GM23338 (cell line): ENCODE measurements around the gene BLTP3B.

Experiments
- CREB1 ChIP-seq: fragments of 250-450 bp; sonication (Bioruptor Pico); IDR thresholded peaks from 2 replicates; pipeline ENCODE4 v1.5.0; 2020; ENCODE audit warnings: low read depth, mild to moderate bottlenecking, moderate library complexity
- TF ChIP-seq, protein P1 (sequence below), 2 experiments: fragments of 200-600 bp in 1 of 2; sonication (generic) in 1 of 2; conservative IDR thresholded peaks; 2 replicates each; pipeline versions ENCODE4 v1.5.1 to v1.6.1; 2016 to 2017; ENCODE audit warnings: antibody characterized with exemption in 2 of 2, low read depth in 2 of 2, mild to moderate bottlenecking in 2 of 2, moderate library complexity in 1 of 2

DNA sequence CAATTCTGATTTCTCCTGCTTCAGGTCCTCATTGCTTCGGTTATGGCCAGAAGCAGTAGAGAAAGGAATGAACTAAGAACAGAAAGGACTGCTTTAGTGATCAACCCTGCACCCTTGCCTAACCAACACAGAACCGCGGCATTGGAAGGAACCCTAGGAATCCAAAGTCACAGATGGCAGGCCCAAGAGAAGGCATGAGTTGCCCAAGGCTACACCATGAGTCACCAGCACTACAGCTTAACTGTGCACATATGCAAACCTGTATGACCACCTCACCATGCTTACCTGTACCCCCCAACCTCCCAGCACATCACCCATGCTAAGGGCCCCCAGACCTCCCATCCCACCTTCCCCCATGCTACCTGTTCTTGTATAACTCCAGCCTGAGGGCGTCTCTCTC is 25.9 kb upstream of the BLTP3B start:
- no peak for TF ChIP-seq CREB1 (CRISPR knock-in tag)
- TF ChIP-seq, protein P1, sequence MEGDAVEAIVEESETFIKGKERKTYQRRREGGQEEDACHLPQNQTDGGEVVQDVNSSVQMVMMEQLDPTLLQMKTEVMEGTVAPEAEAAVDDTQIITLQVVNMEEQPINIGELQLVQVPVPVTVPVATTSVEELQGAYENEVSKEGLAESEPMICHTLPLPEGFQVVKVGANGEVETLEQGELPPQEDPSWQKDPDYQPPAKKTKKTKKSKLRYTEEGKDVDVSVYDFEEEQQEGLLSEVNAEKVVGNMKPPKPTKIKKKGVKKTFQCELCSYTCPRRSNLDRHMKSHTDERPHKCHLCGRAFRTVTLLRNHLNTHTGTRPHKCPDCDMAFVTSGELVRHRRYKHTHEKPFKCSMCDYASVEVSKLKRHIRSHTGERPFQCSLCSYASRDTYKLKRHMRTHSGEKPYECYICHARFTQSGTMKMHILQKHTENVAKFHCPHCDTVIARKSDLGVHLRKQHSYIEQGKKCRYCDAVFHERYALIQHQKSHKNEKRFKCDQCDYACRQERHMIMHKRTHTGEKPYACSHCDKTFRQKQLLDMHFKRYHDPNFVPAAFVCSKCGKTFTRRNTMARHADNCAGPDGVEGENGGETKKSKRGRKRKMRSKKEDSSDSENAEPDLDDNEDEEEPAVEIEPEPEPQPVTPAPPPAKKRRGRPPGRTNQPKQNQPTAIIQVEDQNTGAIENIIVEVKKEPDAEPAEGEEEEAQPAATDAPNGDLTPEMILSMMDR (conservative IDR thresholded peaks at IDR 0.05; ENCODE audit: low read depth in 2 of 2): no peak
